Neural cell (in vitro differentiated cells): ENCODE measurements around the gene PIP5K1B. TPM values are rescaled to one million over a fixed set of nuclear protein-coding genes. Genes with fewer than 3 reads are reported as not detected.

ENCODE experiments used
- H2AFZ ChIP-seq: fragments of 200-600, 300-800 bp; sonication (generic), shearing (Covaris generic); 2 replicates; pipeline ENCODE4 v1.6.0; 2014; ENCODE audit warnings: low read depth, mild to moderate bottlenecking, antibody characterized with exemption, low read length, moderate library complexity
- H3F3A ChIP-seq: fragments of 200-600 bp; shearing (Covaris generic); 2 replicates; pipeline ENCODE4 v1.6.1; 2016; ENCODE audit warnings: mild to moderate bottlenecking, moderate library complexity, mixed read lengths, antibody characterized with exemption, low read length; ENCODE audit not compliant: insufficient read depth, poor library complexity, severe bottlenecking
- H3K27ac ChIP-seq: fragments of 200-600, 300-800 bp; sonication (generic), shearing (Covaris generic); 2 replicates; pipeline ENCODE4 v1.5.1; 2014; ENCODE audit warnings: mild to moderate bottlenecking, low read length, moderate library complexity
- H3K27me3 ChIP-seq: fragments of 300-800, 200-600 bp; sonication (generic), shearing (Covaris generic); 2 replicates; pipeline ENCODE4 v1.6.0; 2014; ENCODE audit warnings: mild to moderate bottlenecking, low read depth, low read length, moderate library complexity; ENCODE audit not compliant: insufficient read depth
- H3K36me3 ChIP-seq: fragments of 300-800, 200-600 bp; sonication (generic), shearing (Covaris generic); 2 replicates; pipeline ENCODE4 v1.5.1; 2014; ENCODE audit warnings: mild to moderate bottlenecking, antibody characterized with exemption, low read length, moderate library complexity; ENCODE audit not compliant: insufficient read depth
- H3K4me2 ChIP-seq: fragments of 300-800, 200-600 bp; sonication (generic), shearing (Covaris generic); 2 replicates; pipeline ENCODE4 v1.6.0; 2014; ENCODE audit warnings: mild to moderate bottlenecking, low read length
- H3K4me3 ChIP-seq: fragments of 300-800, 200-600 bp; sonication (generic), shearing (Covaris generic); 2 replicates; pipeline ENCODE4 v1.5.1; 2014; ENCODE audit warnings: mild to moderate bottlenecking, low read length, moderate library complexity
- H3K79me2 ChIP-seq: fragments of 200-600 bp; shearing (Covaris generic); replicated peaks from 2 replicates; pipeline ENCODE4 v1.6.0; 2014; ENCODE audit warnings: mild to moderate bottlenecking, low read length, moderate library complexity; ENCODE audit not compliant: insufficient read depth
- H3K9ac ChIP-seq: fragments of 300-800, 200-600 bp; sonication (generic), shearing (Covaris generic); 2 replicates; pipeline ENCODE4 v1.6.1; 2016; ENCODE audit warnings: mild to moderate bottlenecking, low read length, mixed read lengths
- H3K9me2 ChIP-seq: fragments of 200-600 bp; shearing (Covaris generic); 2 replicates; pipeline ENCODE4 v1.6.1; 2016; ENCODE audit warnings: mild to moderate bottlenecking, low read length, mixed read lengths; ENCODE audit not compliant: insufficient read depth
- H3K9me3 ChIP-seq: fragments of 200-600, 300-800 bp; sonication (generic), shearing (Covaris generic); 2 replicates; pipeline ENCODE4 v1.6.1; 2016; ENCODE audit warnings: mild to moderate bottlenecking, mixed run types, low read length, moderate library complexity, mixed read lengths
- H4K20me1 ChIP-seq: fragments of 200-600 bp; shearing (Covaris generic); 2 replicates; pipeline ENCODE4 v1.6.1; 2016; ENCODE audit warnings: mild to moderate bottlenecking, mixed run types; ENCODE audit not compliant: insufficient read depth
- CTCF ChIP-seq: fragments of 450-650 bp; IDR thresholded peaks from 2 replicates; pipeline ENCODE4 v1.5.1; 2014; ENCODE audit warnings: antibody characterized with exemption, mild to moderate bottlenecking, moderate library complexity; ENCODE audit not compliant: poor library complexity, severe bottlenecking
- EP300 ChIP-seq: fragments of 450-650 bp; conservative IDR thresholded peaks from 2 replicates; pipeline ENCODE4 v1.6.1; 2014; ENCODE audit warnings: antibody characterized with exemption, mild to moderate bottlenecking, moderate library complexity; ENCODE audit not compliant: poor library complexity, severe bottlenecking
- EZH2 ChIP-seq: fragments of 200-600, 300-800 bp; shearing (Covaris generic), sonication (generic); IDR thresholded peaks from 2 replicates; pipeline ENCODE4 v1.6.1; 2014; ENCODE audit warnings: antibody characterized with exemption, low read length, borderline replicate concordance, mild to moderate bottlenecking; ENCODE audit not compliant: insufficient read depth, poor library complexity, severe bottlenecking
- MXI1 ChIP-seq: fragments of 450-650 bp; conservative IDR thresholded peaks from 2 replicates; pipeline ENCODE4 v1.6.1; 2014; ENCODE audit warnings: antibody characterized with exemption, mild to moderate bottlenecking; ENCODE audit not compliant: poor library complexity, severe bottlenecking
- POLR2AphosphoS5 ChIP-seq: IDR thresholded peaks from 2 replicates; pipeline ENCODE4 v1.6.1; 2012
- RAD21 ChIP-seq: fragments of 450-650 bp; conservative IDR thresholded peaks from 2 replicates; pipeline ENCODE4 v1.6.1; 2014; ENCODE audit warnings: antibody characterized with exemption, mild to moderate bottlenecking, moderate library complexity
- REST ChIP-seq: IDR thresholded peaks from 2 replicates; pipeline ENCODE4 v1.6.1; 2012; ENCODE audit warnings: borderline replicate concordance
- SMC3 ChIP-seq: fragments of 450-650 bp; conservative IDR thresholded peaks from 2 replicates; pipeline ENCODE4 v1.6.1; 2014; ENCODE audit warnings: antibody characterized with exemption, mild to moderate bottlenecking, moderate library complexity; ENCODE audit not compliant: poor library complexity
- TAF1 ChIP-seq: IDR thresholded peaks from 2 replicates; pipeline ENCODE4 v1.6.1; 2012; ENCODE audit warnings: low read depth
- polyA plus RNA-seq: library from polyadenylated mRNA; depleted of rRNA; stranded (reverse); fragments of >200 nt; gene quantifications from 2 replicates; pipeline ENCODE4 v1.2.3, GENCODE V29; 2014

The PIP5K1B gene
- polyA plus RNA-seq, 1 donor from 2014 or later, result 1.5 TPM

- Histone ChIP-seq H3K27ac (no peak overlapping the region), H3K4me2 (no peak overlapping the region), H3F3A (no peaks in the 10 kb centered on the region), H3K27me3 (no peaks in the 10 kb centered on the region), H2AFZ (no peak overlapping the region), H3K9me3 (no peaks in the 10 kb centered on the region), H3K79me2 (no peaks in the 10 kb centered on the region), H3K4me3 (no peak overlapping the region), H4K20me1 (no peaks in the 10 kb centered on the region), H3K9ac (no peak overlapping the region), H3K36me3 (no peaks in the 10 kb centered on the region), H3K9me2 (no peaks in the 10 kb centered on the region)
- TF ChIP-seq RAD21, result no peak
- TF ChIP-seq EP300, result no peak
- no peak for TF ChIP-seq EZH2
- no peak for TF ChIP-seq POLR2AphosphoS5
- TF ChIP-seq CTCF, result no peak
- no peak for TF ChIP-seq MXI1
- TF ChIP-seq REST, result no peak
- TF ChIP-seq TAF1, result no peak
Observed at GRCh38 chr9:68953771-68954170, 248.7 kb downstream of the PIP5K1B start.

GRCh38 chr9:68955330-68955729, 250.3 kb downstream of the PIP5K1B start:
- H3K27ac ChIP-seq, result no peak overlapping the region
- H3K4me2 ChIP-seq, result no peak overlapping the region
- no peaks in the 10 kb centered on the region for H3K9me2 ChIP-seq
- no peak overlapping the region for H3K4me3 ChIP-seq
- no peaks in the 10 kb centered on the region for H4K20me1 ChIP-seq
- H3F3A ChIP-seq, result no peaks in the 10 kb centered on the region
- no peaks in the 10 kb centered on the region for H3K79me2 ChIP-seq
- no peak overlapping the region for H3K9ac ChIP-seq
- TF ChIP-seq EZH2 (no peak), MXI1 (no peak), TAF1 (no peak), EP300 (no peak), CTCF (no peak), REST (no peak), POLR2AphosphoS5 (no peak), RAD21 (no peak), SMC3 (no peak)
- no peaks in the 10 kb centered on the region for H3K27me3 ChIP-seq
- H3K9me3 ChIP-seq, result no peaks in the 10 kb centered on the region
- no peak overlapping the region for H2AFZ ChIP-seq
- H3K36me3 ChIP-seq, result no peaks in the 10 kb centered on the region
